ENCODE results near the gene ABCB9. TPM values are rescaled to one million over a fixed set of nuclear protein-coding genes. Genes with fewer than 3 reads are reported as not detected.

ABCB9 gene
- total RNA-seq, 1 donor from 2014 or later, result 16.7 TPM

GRCh38 chr12:122981587-122982476, 15.6 kb upstream of the ABCB9 start:
- TF ChIP-seq CTCF (IDR thresholded peaks at IDR 0.05; ENCODE audit: unreplicated experiment), result no peak
- Mint-ChIP-seq H3K27ac (no peak overlapping the region), H3K4me3 (peak overlapping the region; percentile 90), H3K9me3 (no peaks in the 10 kb centered on the region), H3K27me3 (ENCODE audit: low read depth) (no peaks in the 10 kb centered on the region), H3K36me3 (no peaks in the 10 kb centered on the region), H3K4me1 (peaks cover 48% of the 10 kb centered on the region)
- DNase-seq (ENCODE audit: low spot score in 2 of 2, unreplicated experiment in 2 of 2), result no peak

GRCh38 chr12:122981036-122981471, 14.8 kb upstream of the ABCB9 start:
- no peak for TF ChIP-seq CTCF (IDR thresholded peaks at IDR 0.05; ENCODE audit: unreplicated experiment)
- peaks cover 51% of the 10 kb centered on the region for H3K4me1 Mint-ChIP-seq
- H3K36me3 Mint-ChIP-seq, result no peaks in the 10 kb centered on the region
- peak in 1 of 2 experiments; percentile 55 for DNase-seq (ENCODE audit: low spot score in 2 of 2, unreplicated experiment in 2 of 2)
- H3K4me3 Mint-ChIP-seq, result peak overlapping the region; percentile 90
- H3K27me3 Mint-ChIP-seq (ENCODE audit: low read depth), result no peaks in the 10 kb centered on the region
- H3K9me3 Mint-ChIP-seq, result no peaks in the 10 kb centered on the region
- H3K27ac Mint-ChIP-seq, result peak overlapping the region; percentile 90

- peak within 1 kb of the TSS; percentile 90 for H3K4me3 Mint-ChIP-seq
- H3K27me3 Mint-ChIP-seq (ENCODE audit: low read depth), result no peaks in the 10 kb centered on the region
- H3K27ac Mint-ChIP-seq, result peak within 1 kb of the TSS; percentile 90
- peak in 1 of 2 experiments; percentile 69 for DNase-seq (ENCODE audit: low spot score in 2 of 2, unreplicated experiment in 2 of 2)
- peaks cover 55% of the 10 kb centered on the region for H3K4me1 Mint-ChIP-seq
- H3K36me3 Mint-ChIP-seq, result no peaks in the 10 kb centered on the region
- no peaks in the 10 kb centered on the region for H3K9me3 Mint-ChIP-seq
- TF ChIP-seq CTCF (IDR thresholded peaks at IDR 0.05; ENCODE audit: unreplicated experiment), result no peak
Observed at GRCh38 chr12:122980183-122981035, 14.1 kb upstream of the ABCB9 start, which contains the start of gene ARL6IP4. Gene ARL6IP4, plus strand, starts transcription at chr12:122980681. Its CDS starts 459 bp downstream, at chr12:122981140.

- H3K4me1 Mint-ChIP-seq, result peaks cover 49% of the 10 kb centered on the region
- H3K36me3 Mint-ChIP-seq, result no peaks in the 10 kb centered on the region
- peak overlapping the region; percentile 90 for H3K4me3 Mint-ChIP-seq
- no peaks in the 10 kb centered on the region for H3K27me3 Mint-ChIP-seq (ENCODE audit: low read depth)
- no peak for DNase-seq (ENCODE audit: low spot score in 2 of 2, unreplicated experiment in 2 of 2)
- peak overlapping the region; percentile 88 for H3K27ac Mint-ChIP-seq
- TF ChIP-seq CTCF (IDR thresholded peaks at IDR 0.05; ENCODE audit: unreplicated experiment), result no peak
- no peaks in the 10 kb centered on the region for H3K9me3 Mint-ChIP-seq
Observed at GRCh38 chr12:122979908-122980182, 13.6 kb upstream of the ABCB9 start.

- Mint-ChIP-seq H3K27ac (no peak overlapping the region), H3K27me3 (ENCODE audit: low read depth) (no peaks in the 10 kb centered on the region), H3K4me1 (peaks cover 45% of the 10 kb centered on the region), H3K36me3 (no peaks in the 10 kb centered on the region), H3K4me3 (peak overlapping the region; percentile 90), H3K9me3 (no peaks in the 10 kb centered on the region)
- no peak for DNase-seq (ENCODE audit: low spot score in 2 of 2, unreplicated experiment in 2 of 2)
- no peak for TF ChIP-seq CTCF (IDR thresholded peaks at IDR 0.05; ENCODE audit: unreplicated experiment)
Observed at GRCh38 chr12:122979001-122979907, 13.0 kb upstream of the ABCB9 start.

All from mesothelial cell of epicardium (in vitro differentiated cells).